Measurements from ENCODE around the gene MAPK10. TPM values are rescaled to one million over a fixed set of nuclear protein-coding genes. Genes with fewer than 3 reads are reported as not detected.
A peak's percentile ranks its signal among the peaks of the same experiment; 100 is the strongest.

Gene MAPK10
- total RNA-seq (ENCODE audit: unreplicated experiment) = 2.0 TPM
- long read RNA-seq = 0 reads

- Mint-ChIP-seq H3K4me1 (ENCODE audit: unreplicated experiment) (peaks cover 24% of the 10 kb centered on the region), H3K4me3 (ENCODE audit: unreplicated experiment) (peak within 1 kb of the TSS; percentile 51), H3K27me3 (ENCODE audit: unreplicated experiment) (peaks cover 3% of the 10 kb centered on the region), H3K27ac (ENCODE audit: unreplicated experiment) (peak within 1 kb of the TSS; percentile 97), H3K9me3 (ENCODE audit: unreplicated experiment) (no peaks in the 10 kb centered on the region), H3K36me3 (ENCODE audit: low read depth, unreplicated experiment) (no peaks in the 10 kb centered on the region)
- DNase-seq (ENCODE audit: low spot score) = peak; percentile 63
- no peak for TF ChIP-seq CTCF (IDR thresholded peaks at IDR 0.05; ENCODE audit: unreplicated experiment)
Measured at GRCh38 chr4:86359944-86360478, at the start of gene MAPK10. TSS of gene MAPK10 (minus strand) at chr4:86360053.

GRCh38 chr4:86403575-86403974 is 43.7 kb upstream of the MAPK10 start:
- no peak for TF ChIP-seq CTCF (IDR thresholded peaks at IDR 0.05; ENCODE audit: unreplicated experiment)
- Mint-ChIP-seq H3K4me3 (ENCODE audit: unreplicated experiment) (no peak overlapping the region), H3K27ac (ENCODE audit: unreplicated experiment) (no peak overlapping the region)

GRCh38 chr4:86401826-86402225 is 42.0 kb upstream of the MAPK10 start:
- Mint-ChIP-seq H3K4me1 (ENCODE audit: unreplicated experiment) (no peaks in the 10 kb centered on the region), H3K27ac (ENCODE audit: unreplicated experiment) (no peak overlapping the region), H3K27me3 (ENCODE audit: unreplicated experiment) (no peaks in the 10 kb centered on the region), H3K9me3 (ENCODE audit: unreplicated experiment) (no peaks in the 10 kb centered on the region), H3K36me3 (ENCODE audit: low read depth, unreplicated experiment) (no peaks in the 10 kb centered on the region), H3K4me3 (ENCODE audit: unreplicated experiment) (no peak overlapping the region)
- no peak for DNase-seq (ENCODE audit: low spot score)
- no peak for TF ChIP-seq CTCF (IDR thresholded peaks at IDR 0.05; ENCODE audit: unreplicated experiment)

More at GRCh38 chr4:86403575-86403974, 43.7 kb upstream of the MAPK10 start:
- peaks cover 2% of the 10 kb centered on the region for H3K27me3 Mint-ChIP-seq (ENCODE audit: unreplicated experiment)
- no peak for DNase-seq (ENCODE audit: low spot score)
- H3K36me3 Mint-ChIP-seq (ENCODE audit: low read depth, unreplicated experiment) = no peaks in the 10 kb centered on the region
- H3K9me3 Mint-ChIP-seq (ENCODE audit: unreplicated experiment) = no peaks in the 10 kb centered on the region
- H3K4me1 Mint-ChIP-seq (ENCODE audit: unreplicated experiment) = no peaks in the 10 kb centered on the region

GRCh38 chr4:86400216-86400615 is 40.4 kb upstream of the MAPK10 start:
- H3K9me3 Mint-ChIP-seq (ENCODE audit: unreplicated experiment) = no peaks in the 10 kb centered on the region
- no peak for TF ChIP-seq CTCF (IDR thresholded peaks at IDR 0.05; ENCODE audit: unreplicated experiment)
- DNase-seq (ENCODE audit: low spot score) = no peak
- H3K36me3 Mint-ChIP-seq (ENCODE audit: low read depth, unreplicated experiment) = no peaks in the 10 kb centered on the region
- H3K4me3 Mint-ChIP-seq (ENCODE audit: unreplicated experiment) = no peak overlapping the region
- no peak overlapping the region for H3K27ac Mint-ChIP-seq (ENCODE audit: unreplicated experiment)
- H3K4me1 Mint-ChIP-seq (ENCODE audit: unreplicated experiment) = no peaks in the 10 kb centered on the region
- H3K27me3 Mint-ChIP-seq (ENCODE audit: unreplicated experiment) = no peaks in the 10 kb centered on the region

GRCh38 chr4:86398187-86398586 is 38.3 kb upstream of the MAPK10 start:
- Mint-ChIP-seq H3K27me3 (ENCODE audit: unreplicated experiment) (no peaks in the 10 kb centered on the region), H3K9me3 (ENCODE audit: unreplicated experiment) (no peaks in the 10 kb centered on the region), H3K4me3 (ENCODE audit: unreplicated experiment) (no peak overlapping the region), H3K36me3 (ENCODE audit: low read depth, unreplicated experiment) (no peaks in the 10 kb centered on the region), H3K4me1 (ENCODE audit: unreplicated experiment) (no peaks in the 10 kb centered on the region), H3K27ac (ENCODE audit: unreplicated experiment) (no peak overlapping the region)
- DNase-seq (ENCODE audit: low spot score) = no peak
- no peak for TF ChIP-seq CTCF (IDR thresholded peaks at IDR 0.05; ENCODE audit: unreplicated experiment)
